GM23248 (cell line): ENCODE measurements around the gene CRYBB3.

Experiments used
- EZH2 ChIP-seq: fragments of 200-600 bp; sonication (generic); IDR thresholded peaks from 2 replicates; pipeline ENCODE4 v1.6.1; 2018; ENCODE audit warnings: antibody characterized with exemption, mild to moderate bottlenecking; ENCODE audit not compliant: insufficient read depth, poor library complexity, severe bottlenecking
- EZH2phosphoT487 ChIP-seq: fragments of 200-600 bp; sonication (generic); IDR thresholded peaks from 2 replicates; pipeline ENCODE4 v1.6.1; 2018; ENCODE audit warnings: antibody characterized with exemption, moderate library complexity, mild to moderate bottlenecking, low read depth; ENCODE audit not compliant: insufficient read depth

GRCh38 chr22:25153961-25154666 is 45.5 kb upstream of the CRYBB3 start:
- TF ChIP-seq EZH2phosphoT487 (no peak), EZH2 (no peak)
